Ovary (tissue), 9 donors: ENCODE data around the gene SSR1. TPM values are rescaled to one million over a fixed set of nuclear protein-coding genes. Genes with fewer than 3 reads are reported as not detected.

Experiments
- DNase-seq, 5 donors: peaks; one replicate each; pipeline ENCODE4 v3.0.0-alpha.2; 2019 to 2020
- H3K27ac ChIP-seq, 2 donors: fragments of 200-600 bp; one replicate each; pipeline versions ENCODE4 v1.5.1 to v1.8.0; 2019 to 2022
- H3K27me3 ChIP-seq: fragments of 200-600 bp; one replicate; pipeline ENCODE4 v1.8.0; 2022
- H3K36me3 ChIP-seq: fragments of 200-600 bp; sonication (generic); one replicate; pipeline ENCODE4 v1.5.1; 2019
- H3K4me1 ChIP-seq: one replicate; pipeline ENCODE4 v1.8.1; 2013; ENCODE audit warnings: mild to moderate bottlenecking, moderate library complexity; ENCODE audit not compliant: insufficient read depth
- H3K4me3 ChIP-seq: fragments of 200-600 bp; sonication (generic); one replicate; pipeline ENCODE4 v1.5.1; 2017
- H3K9me3 ChIP-seq, 2 donors: fragments of 200-600 bp in 1 of 2; sonication (generic) in 1 of 2; one replicate each; pipeline versions ENCODE4 v1.5.1 to v1.8.1; 2013 to 2019; ENCODE audit warnings: mild to moderate bottlenecking in 1 of 2, moderate library complexity in 1 of 2
- CTCF ChIP-seq, 3 donors: fragments of 450-650 bp in 2 of 3; fragments of 200-600 bp in 1 of 3; IDR thresholded peaks; one replicate each; pipeline versions ENCODE4 v1.5.1 to v1.8.0; 2016 to 2022; ENCODE audit warnings: antibody characterized with exemption in 3 of 3, mild to moderate bottlenecking in 1 of 3
- EP300 ChIP-seq: sonication (generic); formaldehyde crosslinking; IDR thresholded peaks from one replicate; pipeline ENCODE4 v1.6.1; 2017; ENCODE audit warnings: antibody characterized with exemption
- POLR2A ChIP-seq: fragments of 450-650 bp; IDR thresholded peaks from one replicate; pipeline ENCODE4 v1.6.1; 2017; ENCODE audit warnings: antibody characterized with exemption, mild to moderate bottlenecking, moderate library complexity
- WGBS, 3 donors: extraction: QIAGEN DNeasy Blood & Tissue Kit in 1 of 3; methylation state at CpG; one replicate each; pipeline versions ENCODE4 v1.1.5 to v1.1.7; 2013 to 2017; 5-methylcytosine and 5-hydroxymethylcytosine counted together
- intact Hi-C, 4 donors: fragments of 100-400 bp; cut with DNase I; formaldehyde crosslinking; loops; one replicate each; pipeline versions ENCODE4 v1.11.0 to v1.15.1; 2022 to 2023
- polyA plus RNA-seq, 2 donors: library from polyadenylated mRNA; stranded (reverse); fragments of 200-250 nt in 1 of 2; fragments of 350-450 nt in 1 of 2; fragmentation: Illumina TruSeq in 1 of 2; extraction: RNeasy Lipid Tissue Mini Kit (QIAGEN cat#74804) in 1 of 2; gene quantifications; one replicate each; pipeline ENCODE4 v1.2.3, GENCODE V29; 2013 to 2014
- total RNA-seq, 7 donors: library from RNA; depleted of rRNA in 2 of 7; stranded (reverse); fragments of >200 nt in 2 of 7; fragmentation: NEBNext Ultra II Directional in 3 of 7; extraction: Animal tissue kit (Norgen Biotek cat#: 25700) in 3 of 7; gene quantifications; one replicate each; pipeline versions ENCODE4 v1.1.0 to v1.2.4, GENCODE V29; 2016 to 2023
- donor health status: DM: no; HTN: no; CAD: no; lungs with moderate emphysema.
- donor health status: DM: no; HTN: no; CAD: no.
- donor health status: Bipolar disorder and iron deficiency.
- donor health status: DM: yes; HTN: yes; CAD: no.
- donor health status: DM: no; HTN: no; CAD: no.
- donor health status: DM: yes; HTN: yes; CAD: no.

Gene SSR1
- total and polyA plus RNA-seq, 9 donors = 42.3 to 166 (median 117) TPM

DNA sequence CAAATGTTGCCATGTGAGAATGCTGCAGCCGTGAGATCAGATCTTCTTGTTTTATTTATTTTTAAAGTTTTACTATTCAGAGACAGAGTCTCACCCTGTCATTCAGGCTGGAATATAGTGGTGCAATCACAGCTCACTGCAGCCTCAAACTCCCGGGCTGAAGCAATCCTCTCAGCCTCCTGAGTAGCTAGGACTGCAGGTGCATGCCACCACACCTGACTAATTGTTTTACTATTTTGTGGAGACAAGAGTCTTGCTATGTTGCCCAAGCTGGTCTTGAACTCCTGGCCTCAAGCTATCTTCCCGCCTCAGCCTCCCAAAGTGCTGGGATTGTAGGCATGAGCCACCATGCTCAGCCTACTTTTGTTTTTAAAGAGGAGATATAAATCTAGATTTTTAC is 22.5 kb upstream of the SSR1 start:
- Histone ChIP-seq H3K27me3 (no peaks in the 10 kb centered on the region), H3K27ac (no peak overlapping the region), H3K4me1 (no peaks in the 10 kb centered on the region), H3K36me3 (no peaks in the 10 kb centered on the region), H3K9me3 (no peaks in the 10 kb centered on the region), H3K4me3 (no peak overlapping the region)
- intact Hi-C loops = no loop called here
- TF ChIP-seq EP300 (no peak), POLR2A (no peak), CTCF (IDR thresholded peaks at IDR 0.05) (no peak)
- no peak for DNase-seq
- 73 to 88% (median 79%) methylated on average over 3 of the region's 3 CpGs for WGBS, 3 donors

DNA sequence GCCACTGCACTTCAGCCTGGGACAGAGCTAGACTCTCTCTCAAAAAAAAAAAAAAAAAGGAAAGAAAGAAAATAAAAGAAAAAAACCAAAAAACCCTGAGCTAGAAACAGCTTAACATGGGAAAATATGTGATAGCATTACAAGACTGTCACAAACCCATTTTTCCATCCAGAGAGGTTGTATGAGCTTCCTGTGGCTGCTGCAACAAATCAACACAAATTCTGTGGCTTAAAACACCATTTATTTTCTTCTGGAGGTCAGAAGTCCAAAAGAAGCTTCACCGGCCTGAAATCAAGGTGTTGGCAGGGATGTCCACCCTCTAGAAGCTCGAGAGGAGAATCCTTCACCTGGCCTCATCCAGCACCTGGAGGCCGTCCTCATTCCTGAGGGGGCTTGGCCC is 21.7 kb upstream of the SSR1 start:
- intact Hi-C loops = no loop called here
- no peaks in the 10 kb centered on the region for H3K9me3 ChIP-seq
- whole genome bisulfite sequencing, 3 donors = 78 to 87% (median 86%) methylated on average over 3 of the region's 3 CpGs
- no peak for DNase-seq
- no peak overlapping the region for H3K27ac ChIP-seq
- no peak overlapping the region for H3K4me3 ChIP-seq
- no peaks in the 10 kb centered on the region for H3K27me3 ChIP-seq
- H3K36me3 ChIP-seq = no peaks in the 10 kb centered on the region
- TF ChIP-seq CTCF (IDR thresholded peaks at IDR 0.05) (no peak), POLR2A (no peak), EP300 (no peak)
- H3K4me1 ChIP-seq = no peaks in the 10 kb centered on the region

GRCh38 chr6:7332090-7332745 is 19.2 kb upstream of the SSR1 start:
- Histone ChIP-seq H3K4me1 (no peaks in the 10 kb centered on the region), H3K27ac (no peak overlapping the region), H3K9me3 (no peaks in the 10 kb centered on the region), H3K4me3 (no peak overlapping the region), H3K27me3 (no peaks in the 10 kb centered on the region), H3K36me3 (no peaks in the 10 kb centered on the region)
- intact Hi-C loops = no loop called here
- WGBS, 3 donors = 84 to 85% (median 85%) methylated on average over 8 of the region's 8 CpGs
- no peak for TF ChIP-seq POLR2A
- DNase-seq = no peak

- H3K4me1 ChIP-seq = no peaks in the 10 kb centered on the region
- H3K27me3 ChIP-seq = no peaks in the 10 kb centered on the region
- no peak for DNase-seq
- no peaks in the 10 kb centered on the region for H3K36me3 ChIP-seq
- intact Hi-C loops = no loop called here
- TF ChIP-seq POLR2A (no peak), EP300 (no peak), CTCF (IDR thresholded peaks at IDR 0.05) (no peak)
- H3K9me3 ChIP-seq = no peaks in the 10 kb centered on the region
- no peak overlapping the region for H3K4me3 ChIP-seq
- no peak overlapping the region for H3K27ac ChIP-seq
- WGBS, 3 donors = 86 to 89% (median 88%) methylated on average over 7 of the region's 7 CpGs
Observed at GRCh38 chr6:7331452-7331851, 18.5 kb upstream of the SSR1 start.

DNA sequence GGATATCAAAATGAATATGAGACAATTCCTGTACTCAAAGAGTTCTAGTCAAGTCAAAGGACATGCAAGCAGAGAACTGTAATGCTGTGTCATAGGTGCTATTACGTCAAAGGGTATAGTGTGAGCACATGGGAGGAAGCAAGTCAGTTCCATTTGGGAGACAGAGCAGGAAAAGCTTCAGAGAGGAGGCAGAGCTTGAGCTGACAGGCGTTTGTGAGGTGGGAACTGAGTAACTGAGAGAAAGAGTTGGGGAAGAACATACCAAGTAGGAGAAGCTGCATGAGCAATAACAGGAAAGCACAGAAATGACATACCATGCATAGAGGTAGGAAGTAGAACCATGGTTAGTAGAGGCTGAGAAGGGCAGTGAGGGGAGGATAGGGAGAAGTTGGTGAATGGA is 15.2 kb upstream of the SSR1 start:
- Histone ChIP-seq H3K27me3 (no peaks in the 10 kb centered on the region), H3K36me3 (no peaks in the 10 kb centered on the region), H3K4me1 (no peaks in the 10 kb centered on the region), H3K27ac (no peak overlapping the region), H3K9me3 (no peaks in the 10 kb centered on the region), H3K4me3 (no peak overlapping the region)
- WGBS, 3 donors = 58 to 69% (median 63%) methylated on average over 2 of the region's 2 CpGs
- intact Hi-C loops = no loop called here
- no peak for TF ChIP-seq POLR2A
- TF ChIP-seq CTCF (IDR thresholded peaks at IDR 0.05) = no peak
- no peak for TF ChIP-seq EP300
- DNase-seq = no peak
